ENCODE results near the gene WDR81. TPM values are rescaled to one million over a fixed set of nuclear protein-coding genes. Genes with fewer than 3 reads are reported as not detected.
"Not testable (repeated sequence)": the region's sequence is repeated elsewhere in the genome, so short reads cannot be mapped to it uniquely, and the experiment has no call there.

Gene WDR81
- total RNA-seq, 1 donor from 2014 or later = 16.2 TPM

GRCh38 chr17:1690544-1691221, 33.8 kb upstream of the WDR81 start:
- Mint-ChIP-seq H3K36me3 (ENCODE audit: low read depth) (no peaks in the 10 kb centered on the region), H3K9me3 (ENCODE audit: low read depth) (peaks cover 4% of the 10 kb centered on the region), H3K27ac (ENCODE audit: unreplicated experiment) (no peak overlapping the region), H3K4me3 (ENCODE audit: unreplicated experiment) (no peak overlapping the region), H3K4me1 (ENCODE audit: low read depth) (peaks cover 4% of the 10 kb centered on the region), H3K27me3 (ENCODE audit: low read depth) (no peaks in the 10 kb centered on the region)
- TF ChIP-seq CTCF (IDR thresholded peaks at IDR 0.05) = no peak
- no peak for DNase-seq (ENCODE audit: low spot score)

GRCh38 chr17:1693339-1693738, 31.2 kb upstream of the WDR81 start:
- Mint-ChIP-seq H3K4me1 (ENCODE audit: low read depth) (no peaks in the 10 kb centered on the region), H3K27me3 (ENCODE audit: low read depth) (no peaks in the 10 kb centered on the region), H3K36me3 (ENCODE audit: low read depth) (no peaks in the 10 kb centered on the region), H3K27ac (ENCODE audit: unreplicated experiment) (no peak overlapping the region), H3K9me3 (ENCODE audit: low read depth) (peaks cover 4% of the 10 kb centered on the region), H3K4me3 (ENCODE audit: unreplicated experiment) (no peak overlapping the region)
- TF ChIP-seq CTCF (IDR thresholded peaks at IDR 0.05) = no peak
- no peak for DNase-seq (ENCODE audit: low spot score)

GRCh38 chr17:1695365-1695764, 29.1 kb upstream of the WDR81 start:
- Mint-ChIP-seq H3K9me3 (ENCODE audit: low read depth) (peaks cover 4% of the 10 kb centered on the region), H3K36me3 (ENCODE audit: low read depth) (no peaks in the 10 kb centered on the region), H3K4me3 (ENCODE audit: unreplicated experiment) (no peak overlapping the region)

GRCh38 chr17:1697681-1698080, 26.8 kb upstream of the WDR81 start:
- Mint-ChIP-seq H3K36me3 (ENCODE audit: low read depth) (no peaks in the 10 kb centered on the region), H3K9me3 (ENCODE audit: low read depth) (peaks cover 2% of the 10 kb centered on the region), H3K4me3 (ENCODE audit: unreplicated experiment) (no peak overlapping the region), H3K4me1 (ENCODE audit: low read depth) (no peaks in the 10 kb centered on the region), H3K27me3 (ENCODE audit: low read depth) (no peaks in the 10 kb centered on the region), H3K27ac (ENCODE audit: unreplicated experiment) (no peak overlapping the region)
- no peak for DNase-seq (ENCODE audit: low spot score)
- TF ChIP-seq CTCF (IDR thresholded peaks at IDR 0.05) = no peak

More at GRCh38 chr17:1695365-1695764, 29.1 kb upstream of the WDR81 start:
- TF ChIP-seq CTCF (IDR thresholded peaks at IDR 0.05) = no peak
- Mint-ChIP-seq H3K4me1 (ENCODE audit: low read depth) (no peaks in the 10 kb centered on the region), H3K27me3 (ENCODE audit: low read depth) (no peaks in the 10 kb centered on the region), H3K27ac (ENCODE audit: unreplicated experiment) (no peak overlapping the region)
- no peak for DNase-seq (ENCODE audit: low spot score)

GRCh38 chr17:1699891-1700290, 24.6 kb upstream of the WDR81 start:
- H3K36me3 Mint-ChIP-seq (ENCODE audit: low read depth); DNase-seq (ENCODE audit: low spot score); H3K4me3 Mint-ChIP-seq (ENCODE audit: unreplicated experiment): not testable (repeated sequence)

GRCh38 chr17:1703063-1703462, 21.4 kb upstream of the WDR81 start:
- Mint-ChIP-seq H3K27me3 (ENCODE audit: low read depth) (no peaks in the 10 kb centered on the region), H3K4me1 (ENCODE audit: low read depth) (no peaks in the 10 kb centered on the region), H3K36me3 (ENCODE audit: low read depth) (peaks cover 3% of the 10 kb centered on the region), H3K4me3 (ENCODE audit: unreplicated experiment) (no peak overlapping the region), H3K27ac (ENCODE audit: unreplicated experiment) (no peak overlapping the region), H3K9me3 (ENCODE audit: low read depth) (no peaks in the 10 kb centered on the region)
- no peak for TF ChIP-seq CTCF (IDR thresholded peaks at IDR 0.05)
- no peak for DNase-seq (ENCODE audit: low spot score)

More at GRCh38 chr17:1699891-1700290, 24.6 kb upstream of the WDR81 start:
- H3K9me3 Mint-ChIP-seq (ENCODE audit: low read depth); H3K4me1 Mint-ChIP-seq (ENCODE audit: low read depth); H3K27ac Mint-ChIP-seq (ENCODE audit: unreplicated experiment); H3K27me3 Mint-ChIP-seq (ENCODE audit: low read depth): not testable (repeated sequence)

All from chondrocyte (in vitro differentiated cells).